GM23338 (cell line): Measurements from ENCODE around the gene EXOC4. TPM values are rescaled to one million over a fixed set of nuclear protein-coding genes. Genes with fewer than 3 reads are reported as not detected.

Experiments used
- ATAC-seq: fragments of 200-7000 bp; cut with Tn5 transposase; 3 replicates; pipeline ENCODE4 v1.9.1; 2020
- DNase-seq: peaks from one replicate; pipeline ENCODE4 v3.0.0-alpha.2; 2015; ENCODE audit warnings: low spot score
- H2AFZ ChIP-seq: fragments of 200-600 bp; sonication (generic); 2 replicates; pipeline ENCODE4 v1.8.0; 2016; ENCODE audit warnings: antibody characterized with exemption, mild to moderate bottlenecking, moderate library complexity
- H3F3A ChIP-seq: fragments of 200-600 bp; sonication (generic); replicated peaks from 2 replicates; pipeline ENCODE4 v1.8.0; 2017; ENCODE audit warnings: antibody characterized with exemption, mixed run types, low read depth
- H3K27ac ChIP-seq: fragments of 200-600 bp; sonication (generic); 2 replicates; pipeline ENCODE4 v1.6.1; 2016; ENCODE audit warnings: low read depth
- H3K27me3 ChIP-seq: fragments of 200-600 bp; sonication (generic); 2 replicates; pipeline ENCODE4 v1.8.0; 2016; ENCODE audit warnings: mild to moderate bottlenecking, mixed run types, moderate library complexity; ENCODE audit not compliant: insufficient read depth
- H3K36me3 ChIP-seq: fragments of 200-600 bp; sonication (generic); 2 replicates; pipeline ENCODE4 v1.8.0; 2016; ENCODE audit warnings: mild to moderate bottlenecking; ENCODE audit not compliant: insufficient read depth
- H3K4me1 ChIP-seq: fragments of 200-600 bp; sonication (generic); 2 replicates; pipeline ENCODE4 v1.8.0; 2016; ENCODE audit warnings: mild to moderate bottlenecking, moderate library complexity; ENCODE audit not compliant: insufficient read depth
- H3K4me2 ChIP-seq: fragments of 200-600 bp; sonication (generic); 2 replicates; pipeline ENCODE4 v1.7.1; 2017; ENCODE audit warnings: mixed run types
- H3K4me3 ChIP-seq: fragments of 200-600 bp; sonication (generic); 2 replicates; pipeline ENCODE4 v1.6.1; 2016; ENCODE audit warnings: mixed run types
- H3K79me2 ChIP-seq: fragments of 200-600 bp; sonication (generic); replicated peaks from 2 replicates; pipeline ENCODE4 v1.8.0; 2017; ENCODE audit warnings: mild to moderate bottlenecking; ENCODE audit not compliant: insufficient read depth
- H3K9me2 ChIP-seq: fragments of 200-600 bp; sonication (generic); 2 replicates; pipeline ENCODE4 v1.8.0; 2017; ENCODE audit not compliant: insufficient read depth
- H4K20me1 ChIP-seq: fragments of 200-600 bp; sonication (generic); replicated peaks from 2 replicates; pipeline ENCODE4 v1.8.0; 2017; ENCODE audit warnings: mild to moderate bottlenecking; ENCODE audit not compliant: insufficient read depth
- H3K27ac Mint-ChIP-seq: 2 replicates; pipeline ENCODE4 v1.8.0; 2020; ENCODE audit warnings: inconsistent platforms, mild to moderate bottlenecking, moderate library complexity, mixed read lengths
- H3K27me3 Mint-ChIP-seq: 3 replicates; pipeline ENCODE4 v1.8.0; 2022; ENCODE audit warnings: low read depth, mild to moderate bottlenecking, moderate library complexity, mixed read lengths, inconsistent platforms; ENCODE audit not compliant: insufficient read depth, poor library complexity
- H3K36me3 Mint-ChIP-seq: 3 replicates; pipeline ENCODE4 v1.8.0; 2021; ENCODE audit warnings: low read depth, mild to moderate bottlenecking, inconsistent platforms, moderate library complexity, mixed read lengths
- H3K4me1 Mint-ChIP-seq: 3 replicates; pipeline ENCODE4 v1.8.0; 2020; ENCODE audit warnings: mild to moderate bottlenecking, inconsistent platforms, mixed read lengths
- H3K4me3 Mint-ChIP-seq: 3 replicates; pipeline ENCODE4 v1.8.0; 2021; ENCODE audit warnings: moderate library complexity, mild to moderate bottlenecking, inconsistent platforms, mixed read lengths
- H3K9me3 Mint-ChIP-seq: 3 replicates; pipeline ENCODE4 v1.8.0; 2020; ENCODE audit warnings: moderate library complexity, mild to moderate bottlenecking, inconsistent platforms, mixed read lengths
- CREB1 ChIP-seq: fragments of 250-450 bp; sonication (Bioruptor Pico); IDR thresholded peaks from 2 replicates; pipeline ENCODE4 v1.5.0; 2020; ENCODE audit warnings: low read depth, mild to moderate bottlenecking, moderate library complexity
- CTCF ChIP-seq, 2 experiments: fragments of 200-600 bp in 1 of 2; sonication (generic) in 1 of 2; conservative IDR thresholded peaks; 2 replicates each; pipeline versions ENCODE4 v1.5.1 to v1.6.1; 2016 to 2017; ENCODE audit warnings: antibody characterized with exemption in 2 of 2, low read depth in 2 of 2, mild to moderate bottlenecking in 2 of 2, moderate library complexity in 1 of 2
- EZH2 ChIP-seq: fragments of 200-600 bp; sonication (generic); IDR thresholded peaks from one replicate; pipeline ENCODE4 v1.8.0; 2017; ENCODE audit warnings: antibody characterized with exemption, mild to moderate bottlenecking, low read depth; ENCODE audit not compliant: unreplicated experiment
- EZH2phosphoT487 ChIP-seq: fragments of 200-600 bp; sonication (generic); IDR thresholded peaks from one replicate; pipeline ENCODE4 v1.8.1; 2018; ENCODE audit warnings: antibody characterized with exemption; ENCODE audit not compliant: unreplicated experiment
- JUNB ChIP-seq: IDR thresholded peaks from one replicate; pipeline ENCODE4 v1.6.1; 2016; ENCODE audit warnings: antibody characterized with exemption; ENCODE audit not compliant: unreplicated experiment
- NANOG ChIP-seq: IDR thresholded peaks from 2 replicates; pipeline ENCODE4 v1.6.1; 2016; ENCODE audit warnings: antibody characterized with exemption, borderline replicate concordance
- POLR2AphosphoS5 ChIP-seq: IDR thresholded peaks from 2 replicates; pipeline ENCODE4 v1.6.1; 2016; ENCODE audit warnings: antibody characterized with exemption, low read depth
- REST ChIP-seq: IDR thresholded peaks from one replicate; pipeline ENCODE4 v1.6.1; 2018; ENCODE audit warnings: antibody characterized with exemption; ENCODE audit not compliant: unreplicated experiment
- STAT1 ChIP-seq: IDR thresholded peaks from one replicate; pipeline ENCODE4 v1.6.1; 2016; ENCODE audit warnings: antibody characterized with exemption; ENCODE audit not compliant: unreplicated experiment
- ZNF114 ChIP-seq: fragments of 250-450 bp; sonication (Bioruptor Pico); IDR thresholded peaks from 2 replicates; pipeline ENCODE4 v1.5.0; 2020; ENCODE audit warnings: mild to moderate bottlenecking, moderate library complexity
- ZNF331 ChIP-seq: fragments of 250-450 bp; sonication (Bioruptor Pico); IDR thresholded peaks from 2 replicates; pipeline ENCODE4 v1.5.0; 2020; ENCODE audit warnings: low read depth, mild to moderate bottlenecking, moderate library complexity
- polyA plus RNA-seq: library from polyadenylated mRNA; unstranded; fragments of >200 nt; fragmentation: Nextera tagmentation; extraction: Ambion mirVana; gene quantifications from 2 replicates; pipeline ENCODE4 v1.2.1, GENCODE V29; 2016
- total RNA-seq: library from RNA; depleted of rRNA; stranded (reverse); fragments of >200 nt; shearing (Covaris generic); gene quantifications from 2 replicates; pipeline ENCODE4 v1.2.3, GENCODE V29; 2014
- TF ChIP-seq, protein P1 (sequence below): IDR thresholded peaks from 2 replicates; pipeline ENCODE4 v1.6.1; 2016; ENCODE audit warnings: antibody characterized with exemption
- TF ChIP-seq, protein P2 (sequence below): fragments of 250-450 bp; sonication (Bioruptor Pico); IDR thresholded peaks from 2 replicates; pipeline ENCODE4 v1.5.0; 2020; ENCODE audit warnings: mild to moderate bottlenecking, moderate library complexity

The EXOC4 gene
- total and polyA plus RNA-seq, 2 experiments from 2014 or later: 37.5 to 52.7 TPM

DNA sequence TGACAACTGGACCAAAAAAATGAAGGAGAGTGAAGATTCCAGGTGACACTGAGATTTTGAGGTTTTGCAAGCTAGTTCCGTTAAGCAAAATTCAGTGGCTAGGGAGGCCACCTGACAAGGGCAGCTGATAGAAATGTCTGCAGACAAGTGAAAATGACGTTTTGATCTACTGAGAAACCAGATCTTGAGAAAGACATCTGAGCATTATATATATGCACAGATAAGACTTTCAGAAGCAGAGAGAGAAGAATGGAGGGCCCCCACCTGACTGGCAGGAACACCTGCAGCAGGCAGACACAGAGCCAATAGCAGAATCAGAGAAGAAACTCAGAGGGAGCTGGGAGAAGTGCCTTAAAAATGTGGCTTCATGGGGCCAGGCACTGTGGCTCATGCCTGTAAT, 798.1 kb downstream of the EXOC4 start:
- no peak for TF ChIP-seq STAT1
- TF ChIP-seq REST: no peak
- no peak for TF ChIP-seq NANOG
- TF ChIP-seq, protein P1, sequence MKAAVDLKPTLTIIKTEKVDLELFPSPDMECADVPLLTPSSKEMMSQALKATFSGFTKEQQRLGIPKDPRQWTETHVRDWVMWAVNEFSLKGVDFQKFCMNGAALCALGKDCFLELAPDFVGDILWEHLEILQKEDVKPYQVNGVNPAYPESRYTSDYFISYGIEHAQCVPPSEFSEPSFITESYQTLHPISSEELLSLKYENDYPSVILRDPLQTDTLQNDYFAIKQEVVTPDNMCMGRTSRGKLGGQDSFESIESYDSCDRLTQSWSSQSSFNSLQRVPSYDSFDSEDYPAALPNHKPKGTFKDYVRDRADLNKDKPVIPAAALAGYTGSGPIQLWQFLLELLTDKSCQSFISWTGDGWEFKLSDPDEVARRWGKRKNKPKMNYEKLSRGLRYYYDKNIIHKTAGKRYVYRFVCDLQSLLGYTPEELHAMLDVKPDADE: no peak
- no peak for TF ChIP-seq CTCF (conservative IDR thresholded peaks at IDR 0.05; ENCODE audit: low read depth in 2 of 2)
- TF ChIP-seq JUNB: no peak
- no peak for TF ChIP-seq CREB1
- TF ChIP-seq, protein P2, sequence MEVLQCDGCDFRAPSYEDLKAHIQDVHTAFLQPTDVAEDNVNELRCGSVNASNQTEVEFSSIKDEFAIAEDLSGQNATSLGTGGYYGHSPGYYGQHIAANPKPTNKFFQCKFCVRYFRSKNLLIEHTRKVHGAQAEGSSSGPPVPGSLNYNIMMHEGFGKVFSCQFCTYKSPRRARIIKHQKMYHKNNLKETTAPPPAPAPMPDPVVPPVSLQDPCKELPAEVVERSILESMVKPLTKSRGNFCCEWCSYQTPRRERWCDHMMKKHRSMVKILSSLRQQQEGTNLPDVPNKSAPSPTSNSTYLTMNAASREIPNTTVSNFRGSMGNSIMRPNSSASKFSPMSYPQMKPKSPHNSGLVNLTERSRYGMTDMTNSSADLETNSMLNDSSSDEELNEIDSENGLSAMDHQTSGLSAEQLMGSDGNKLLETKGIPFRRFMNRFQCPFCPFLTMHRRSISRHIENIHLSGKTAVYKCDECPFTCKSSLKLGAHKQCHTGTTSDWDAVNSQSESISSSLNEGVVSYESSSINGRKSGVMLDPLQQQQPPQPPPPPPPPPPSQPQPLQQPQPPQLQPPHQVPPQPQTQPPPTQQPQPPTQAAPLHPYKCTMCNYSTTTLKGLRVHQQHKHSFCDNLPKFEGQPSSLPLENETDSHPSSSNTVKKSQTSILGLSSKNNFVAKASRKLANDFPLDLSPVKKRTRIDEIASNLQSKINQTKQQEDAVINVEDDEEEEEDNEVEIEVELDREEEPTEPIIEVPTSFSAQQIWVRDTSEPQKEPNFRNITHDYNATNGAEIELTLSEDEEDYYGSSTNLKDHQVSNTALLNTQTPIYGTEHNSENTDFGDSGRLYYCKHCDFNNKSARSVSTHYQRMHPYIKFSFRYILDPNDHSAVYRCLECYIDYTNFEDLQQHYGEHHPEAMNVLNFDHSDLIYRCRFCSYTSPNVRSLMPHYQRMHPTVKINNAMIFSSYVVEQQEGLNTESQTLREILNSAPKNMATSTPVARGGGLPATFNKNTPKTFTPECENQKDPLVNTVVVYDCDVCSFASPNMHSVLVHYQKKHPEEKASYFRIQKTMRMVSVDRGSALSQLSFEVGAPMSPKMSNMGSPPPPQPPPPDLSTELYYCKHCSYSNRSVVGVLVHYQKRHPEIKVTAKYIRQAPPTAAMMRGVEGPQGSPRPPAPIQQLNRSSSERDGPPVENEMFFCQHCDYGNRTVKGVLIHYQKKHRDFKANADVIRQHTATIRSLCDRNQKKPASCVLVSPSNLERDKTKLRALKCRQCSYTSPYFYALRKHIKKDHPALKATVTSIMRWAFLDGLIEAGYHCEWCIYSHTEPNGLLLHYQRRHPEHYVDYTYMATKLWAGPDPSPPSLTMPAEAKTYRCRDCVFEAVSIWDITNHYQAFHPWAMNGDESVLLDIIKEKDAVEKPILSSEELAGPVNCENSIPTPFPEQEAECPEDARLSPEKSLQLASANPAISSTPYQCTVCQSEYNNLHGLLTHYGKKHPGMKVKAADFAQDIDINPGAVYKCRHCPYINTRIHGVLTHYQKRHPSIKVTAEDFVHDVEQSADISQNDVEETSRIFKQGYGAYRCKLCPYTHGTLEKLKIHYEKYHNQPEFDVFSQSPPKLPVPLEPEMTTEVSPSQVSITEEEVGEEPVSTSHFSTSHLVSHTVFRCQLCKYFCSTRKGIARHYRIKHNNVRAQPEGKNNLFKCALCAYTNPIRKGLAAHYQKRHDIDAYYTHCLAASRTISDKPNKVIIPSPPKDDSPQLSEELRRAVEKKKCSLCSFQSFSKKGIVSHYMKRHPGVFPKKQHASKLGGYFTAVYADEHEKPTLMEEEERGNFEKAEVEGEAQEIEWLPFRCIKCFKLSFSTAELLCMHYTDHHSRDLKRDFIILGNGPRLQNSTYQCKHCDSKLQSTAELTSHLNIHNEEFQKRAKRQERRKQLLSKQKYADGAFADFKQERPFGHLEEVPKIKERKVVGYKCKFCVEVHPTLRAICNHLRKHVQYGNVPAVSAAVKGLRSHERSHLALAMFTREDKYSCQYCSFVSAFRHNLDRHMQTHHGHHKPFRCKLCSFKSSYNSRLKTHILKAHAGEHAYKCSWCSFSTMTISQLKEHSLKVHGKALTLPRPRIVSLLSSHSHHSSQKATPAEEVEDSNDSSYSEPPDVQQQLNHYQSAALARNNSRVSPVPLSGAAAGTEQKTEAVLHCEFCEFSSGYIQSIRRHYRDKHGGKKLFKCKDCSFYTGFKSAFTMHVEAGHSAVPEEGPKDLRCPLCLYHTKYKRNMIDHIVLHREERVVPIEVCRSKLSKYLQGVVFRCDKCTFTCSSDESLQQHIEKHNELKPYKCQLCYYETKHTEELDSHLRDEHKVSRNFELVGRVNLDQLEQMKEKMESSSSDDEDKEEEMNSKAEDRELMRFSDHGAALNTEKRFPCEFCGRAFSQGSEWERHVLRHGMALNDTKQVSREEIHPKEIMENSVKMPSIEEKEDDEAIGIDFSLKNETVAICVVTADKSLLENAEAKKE (CRISPR knock-in tag): no peak
- TF ChIP-seq ZNF331 (CRISPR knock-in tag): no peak
- no peak for TF ChIP-seq EZH2phosphoT487
- TF ChIP-seq POLR2AphosphoS5: no peak
- no peak for TF ChIP-seq ZNF114
- TF ChIP-seq EZH2: no peak
- H3K27me3 Mint-ChIP-seq: peaks cover 3% of the 10 kb centered on the region
- no peaks in the 10 kb centered on the region for H3K9me3 Mint-ChIP-seq

More for the DNA sequence above, 798.1 kb downstream of the EXOC4 start:
- DNase-seq: no peak
- Histone ChIP-seq H3K4me3 (no peak overlapping the region), H3K27me3 (no peaks in the 10 kb centered on the region), H3K9me2 (0 out of 2 replicates have a peak, but pooled peaks cover 6% of the 10 kb centered on the region), H3K36me3 (no peaks in the 10 kb centered on the region), H3K4me1 (peaks cover 15% of the 10 kb centered on the region), H2AFZ (no peak overlapping the region), H3F3A (no peaks in the 10 kb centered on the region), H3K27ac (no peak overlapping the region), H4K20me1 (no peaks in the 10 kb centered on the region), H3K4me2 (no peak overlapping the region), H3K79me2 (no peaks in the 10 kb centered on the region)
- no peak overlapping the region for H3K4me3 Mint-ChIP-seq
- no peak overlapping the region for H3K27ac Mint-ChIP-seq
- no peaks in the 10 kb centered on the region for H3K36me3 Mint-ChIP-seq
- ATAC-seq: no peak
- H3K4me1 Mint-ChIP-seq: peaks cover 28% of the 10 kb centered on the region
